DMS 273 treated with DMSO at 0.1 percent for 48 hours (cell line): ENCODE results near the gene NFASC.

Source experiments
- DNase-seq: peaks from one replicate; lab custom pipeline; 2025; lab: John Stamatoyannopoulos, UW

Gene NFASC

GRCh38 chr1:205062895-205063294 lies 192.2 kb downstream of the NFASC start:
- no peak for DNase-seq

- DNase-seq: no peak
These were observed 193.6 kb downstream of the NFASC start for GRCh38 chr1:205064301-205064700.

GRCh38 chr1:205064741-205065316 lies 194.2 kb downstream of the NFASC start:
- no peak for DNase-seq

GRCh38 chr1:205065666-205066065 lies 195.0 kb downstream of the NFASC start:
- no peak for DNase-seq

GRCh38 chr1:205066141-205066818 lies 195.6 kb downstream of the NFASC start:
- no peak for DNase-seq

- no peak for DNase-seq
These were observed 196.4 kb downstream of the NFASC start for GRCh38 chr1:205067031-205067430.

- DNase-seq: no peak
These were observed 197.3 kb downstream of the NFASC start for GRCh38 chr1:205068001-205068400.

GRCh38 chr1:205068457-205069040 lies 197.9 kb downstream of the NFASC start:
- DNase-seq: no peak

GRCh38 chr1:205069371-205070125 lies 198.9 kb downstream of the NFASC start:
- DNase-seq: no peak

GRCh38 chr1:205071028-205071409 lies 200.4 kb downstream of the NFASC start:
- no peak for DNase-seq

GRCh38 chr1:205071801-205072200 lies 201.1 kb downstream of the NFASC start:
- DNase-seq: no peak

- DNase-seq: no peak
These were observed 201.6 kb downstream of the NFASC start for GRCh38 chr1:205072286-205072685.
